ENCODE data around the gene SVOP.
A peak's percentile ranks its signal among the peaks of the same experiment; 100 is the strongest.
"Not testable (repeated sequence)": the region's sequence is repeated elsewhere in the genome, so short reads cannot be mapped to it uniquely, and the experiment has no call there.

The SVOP gene

DNA sequence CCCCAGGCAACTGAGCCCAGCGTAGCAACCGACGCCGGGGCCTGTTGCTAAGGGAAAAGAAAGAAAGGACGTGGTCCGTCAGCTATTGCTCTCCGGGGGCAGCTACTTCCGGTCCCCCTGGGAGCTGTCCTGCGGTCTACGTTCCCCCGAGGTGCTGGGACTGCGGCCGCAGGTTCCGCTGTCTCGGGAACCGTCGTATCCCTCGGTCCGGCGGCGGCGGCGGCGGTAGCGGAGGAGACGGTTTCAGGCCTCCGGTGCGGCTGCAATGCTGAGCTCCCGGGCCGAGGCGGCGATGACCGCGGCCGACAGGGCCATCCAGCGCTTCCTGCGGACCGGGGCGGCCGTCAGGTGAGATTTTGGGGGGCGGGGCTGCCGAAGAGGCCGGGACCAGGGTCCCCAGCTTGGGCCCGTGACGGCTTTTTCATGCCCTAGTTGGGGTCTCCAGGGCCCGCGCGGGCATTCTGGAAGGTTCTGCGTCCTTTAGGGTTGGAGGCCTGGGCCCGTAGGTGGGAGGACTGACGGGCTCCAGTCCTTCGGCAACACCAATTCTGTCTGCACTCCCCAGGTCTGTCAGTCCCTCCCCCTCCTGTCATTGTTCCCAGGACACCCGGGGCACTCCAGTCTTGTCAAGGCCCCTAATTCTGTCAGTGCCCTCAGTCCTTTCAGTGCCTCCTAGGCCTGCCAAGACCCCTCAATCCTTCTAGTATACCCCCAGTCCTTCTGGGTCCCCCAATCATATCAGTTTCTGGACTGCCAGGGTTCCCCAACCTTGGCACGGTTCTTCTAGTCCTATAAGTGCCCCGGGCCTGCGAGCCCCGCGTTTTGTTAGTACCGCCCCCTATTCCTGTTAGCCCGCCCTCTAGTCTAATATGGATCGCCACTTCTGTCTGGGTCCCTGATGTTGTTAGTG lies 31.8 kb upstream of the SVOP start, which contains the start of gene USP30:
USP30 (plus strand) TSS at position 163 of the 910 bp plus-strand sequence; CDS start at position 266, 103 bp downstream.
- Histone ChIP-seq H3K4me3 (ENCODE audit: low read depth in 1 of 2, low read length in 1 of 2) (peak within 1 kb of the TSS; percentile 78 to 80), H3K4me1 (ENCODE audit: control insufficient read depth in 1 of 2, insufficient read depth in 1 of 2, low read depth in 1 of 2, low read length in 1 of 2) (peaks cover 17 to 19% of the 10 kb centered on the region in 2 experiments), H3K9me3 (no peaks in the 10 kb centered on the region), H3K27ac (peak within 1 kb of the TSS; percentile 77), H3K27me3 (no peaks in the 10 kb centered on the region), H3K36me3 (peaks cover 2% of the 10 kb centered on the region)
- TF ChIP-seq, protein P1, sequence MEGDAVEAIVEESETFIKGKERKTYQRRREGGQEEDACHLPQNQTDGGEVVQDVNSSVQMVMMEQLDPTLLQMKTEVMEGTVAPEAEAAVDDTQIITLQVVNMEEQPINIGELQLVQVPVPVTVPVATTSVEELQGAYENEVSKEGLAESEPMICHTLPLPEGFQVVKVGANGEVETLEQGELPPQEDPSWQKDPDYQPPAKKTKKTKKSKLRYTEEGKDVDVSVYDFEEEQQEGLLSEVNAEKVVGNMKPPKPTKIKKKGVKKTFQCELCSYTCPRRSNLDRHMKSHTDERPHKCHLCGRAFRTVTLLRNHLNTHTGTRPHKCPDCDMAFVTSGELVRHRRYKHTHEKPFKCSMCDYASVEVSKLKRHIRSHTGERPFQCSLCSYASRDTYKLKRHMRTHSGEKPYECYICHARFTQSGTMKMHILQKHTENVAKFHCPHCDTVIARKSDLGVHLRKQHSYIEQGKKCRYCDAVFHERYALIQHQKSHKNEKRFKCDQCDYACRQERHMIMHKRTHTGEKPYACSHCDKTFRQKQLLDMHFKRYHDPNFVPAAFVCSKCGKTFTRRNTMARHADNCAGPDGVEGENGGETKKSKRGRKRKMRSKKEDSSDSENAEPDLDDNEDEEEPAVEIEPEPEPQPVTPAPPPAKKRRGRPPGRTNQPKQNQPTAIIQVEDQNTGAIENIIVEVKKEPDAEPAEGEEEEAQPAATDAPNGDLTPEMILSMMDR (IDR thresholded peaks at IDR 0.05): no peak

DNA sequence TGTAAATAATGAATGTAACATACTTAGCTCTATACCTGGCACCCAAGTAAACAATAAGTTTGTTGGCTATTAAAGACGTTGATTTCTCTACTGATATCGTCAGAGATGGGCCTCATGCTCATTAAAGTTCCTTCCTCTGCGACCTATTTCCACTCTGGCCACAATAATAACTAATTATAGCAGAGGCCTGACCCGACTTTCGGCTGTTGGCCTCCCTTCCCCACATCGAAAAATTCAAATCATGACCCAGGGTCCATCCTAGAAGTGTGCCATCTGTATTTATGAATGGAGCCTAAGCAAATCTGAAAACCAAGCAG lies 31.2 kb upstream of the SVOP start:
- TF ChIP-seq, protein P1 (IDR thresholded peaks at IDR 0.05): no peak
- Histone ChIP-seq H3K4me1 (ENCODE audit: control insufficient read depth in 1 of 2, insufficient read depth in 1 of 2, low read depth in 1 of 2, low read length in 1 of 2) (peaks cover 17 to 19% of the 10 kb centered on the region in 2 experiments), H3K36me3 (no peaks in the 10 kb centered on the region), H3K4me3 (ENCODE audit: low read depth in 1 of 2, low read length in 1 of 2) (peak overlapping the region; percentile 78 to 80), H3K9me3 (no peaks in the 10 kb centered on the region), H3K27ac (peak overlapping the region; percentile 77), H3K27me3 (no peaks in the 10 kb centered on the region)

DNA sequence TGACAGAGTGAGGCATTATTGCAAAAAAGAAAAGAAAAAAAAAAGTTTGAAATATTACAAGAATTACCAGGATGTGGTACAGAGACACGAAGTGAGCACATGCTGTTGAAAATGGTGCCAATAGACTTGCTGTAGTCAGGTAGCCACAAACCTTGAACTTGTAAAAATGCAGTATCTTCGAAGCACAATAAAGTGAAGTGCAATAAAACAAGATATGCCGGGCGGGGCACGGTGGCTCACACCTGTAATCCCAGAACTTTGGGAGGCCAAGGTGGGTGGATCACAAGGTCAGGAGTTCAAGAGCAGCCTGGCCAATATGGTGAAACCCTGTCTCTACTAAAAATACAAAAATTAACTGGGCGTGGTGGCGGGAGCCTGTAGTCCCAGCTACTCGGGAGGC lies 28.9 kb upstream of the SVOP start:
- H3K4me3 ChIP-seq (ENCODE audit: low read depth in 1 of 2, low read length in 1 of 2); H3K36me3 ChIP-seq: not testable (repeated sequence)
- H3K4me1 ChIP-seq (ENCODE audit: control insufficient read depth in 1 of 2, insufficient read depth in 1 of 2, low read depth in 1 of 2, low read length in 1 of 2): peaks cover 17 to 19% of the 10 kb centered on the region in 2 experiments

DNA sequence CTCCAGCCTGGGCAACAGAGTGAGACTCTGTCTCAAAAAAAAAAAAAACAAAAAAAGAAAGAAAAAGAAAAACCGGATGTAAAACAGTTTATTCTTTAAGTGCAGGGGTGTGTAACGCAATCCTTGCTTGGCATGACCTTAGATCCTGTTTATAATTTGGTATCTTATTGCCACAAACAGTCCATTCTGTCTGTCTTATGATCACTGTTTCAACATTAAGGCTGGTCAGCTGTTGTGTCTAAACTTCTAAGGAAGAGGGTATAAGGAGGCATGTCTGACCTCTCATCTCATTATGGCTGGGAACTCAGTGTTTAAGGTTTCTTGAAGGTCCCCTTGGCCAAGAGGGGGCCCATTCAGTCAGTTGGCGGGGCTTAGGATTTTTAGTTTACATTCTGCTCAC lies 27.8 kb upstream of the SVOP start:
- not testable (repeated sequence) for H3K9me3 ChIP-seq; H3K27me3 ChIP-seq; H3K4me3 ChIP-seq (ENCODE audit: low read depth in 1 of 2, low read length in 1 of 2); H3K27ac ChIP-seq; H3K36me3 ChIP-seq
- H3K4me1 ChIP-seq (ENCODE audit: control insufficient read depth in 1 of 2, insufficient read depth in 1 of 2, low read depth in 1 of 2, low read length in 1 of 2): peaks cover 14% of the 10 kb centered on the region in 2 experiments

More for the DNA sequence above, 28.9 kb upstream of the SVOP start:
- not testable (repeated sequence) for H3K9me3 ChIP-seq, H3K27me3 ChIP-seq, H3K27ac ChIP-seq

DNA sequence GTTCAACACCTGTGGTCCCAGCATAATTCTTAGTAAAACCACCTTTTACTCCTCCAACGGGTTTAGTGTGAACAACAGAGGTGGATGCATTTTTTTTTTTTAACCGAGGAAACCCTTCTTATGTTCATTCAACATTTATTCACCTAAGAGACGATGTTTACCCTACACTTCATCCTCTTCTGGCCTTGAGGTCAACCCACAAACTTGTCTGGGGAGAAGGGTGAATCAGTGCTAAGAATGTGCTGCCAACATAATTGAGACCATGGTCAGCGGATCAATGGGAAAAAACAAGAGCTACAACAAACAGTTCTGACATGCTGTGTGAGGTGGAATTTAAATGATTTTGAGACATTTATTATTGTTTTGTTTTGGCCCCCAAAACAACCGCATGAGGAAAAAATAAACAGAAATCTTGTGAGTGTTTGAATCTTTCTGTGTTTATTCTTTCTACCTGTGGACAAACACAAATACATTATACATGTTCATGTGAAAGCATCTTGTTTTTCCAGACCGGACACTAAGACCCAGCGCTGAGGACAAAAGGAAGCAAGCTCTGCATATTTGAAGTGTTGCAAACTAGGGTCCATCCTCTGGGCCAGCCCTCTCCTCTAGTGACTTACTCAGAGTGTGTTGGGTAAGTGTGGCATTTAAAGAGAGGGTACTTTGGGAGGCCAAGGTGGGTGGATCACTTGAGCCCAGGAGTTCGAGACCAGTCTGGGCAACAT lies 26.4 kb upstream of the SVOP start:
- no peaks in the 10 kb centered on the region for H3K36me3 ChIP-seq
- H3K4me3 ChIP-seq (ENCODE audit: low read depth in 1 of 2, low read length in 1 of 2): no peak overlapping the region
- no peaks in the 10 kb centered on the region for H3K27me3 ChIP-seq
- no peaks in the 10 kb centered on the region for H3K9me3 ChIP-seq
- TF ChIP-seq, protein P1 (IDR thresholded peaks at IDR 0.05): no peak
- peaks cover 3 to 6% of the 10 kb centered on the region in 2 experiments for H3K4me1 ChIP-seq (ENCODE audit: control insufficient read depth in 1 of 2, insufficient read depth in 1 of 2, low read depth in 1 of 2, low read length in 1 of 2)
- H3K27ac ChIP-seq: no peak overlapping the region

DNA sequence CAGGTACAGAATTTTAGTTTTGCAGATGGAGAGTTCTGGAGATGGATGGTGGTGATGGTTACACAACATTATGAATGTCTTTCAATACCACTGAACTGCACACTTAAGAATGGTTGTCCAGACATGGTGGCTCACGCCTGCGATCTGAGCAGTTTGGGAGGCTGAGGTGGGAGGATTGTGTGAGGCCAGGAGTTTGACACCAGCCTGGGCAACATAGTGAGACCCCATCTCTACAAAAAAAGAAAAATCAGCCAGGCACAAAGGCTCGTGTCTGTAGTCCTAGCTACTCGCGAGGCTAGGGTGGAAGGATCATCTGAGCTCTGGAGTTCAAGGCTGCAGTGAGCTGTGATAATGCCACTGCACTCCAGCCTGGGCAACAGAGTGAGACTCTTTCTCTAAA lies 23.4 kb upstream of the SVOP start:
- Histone ChIP-seq H3K27me3 (no peaks in the 10 kb centered on the region), H3K27ac (no peak overlapping the region), H3K9me3 (no peaks in the 10 kb centered on the region), H3K4me1 (ENCODE audit: control insufficient read depth in 1 of 2, insufficient read depth in 1 of 2, low read depth in 1 of 2, low read length in 1 of 2) (no peaks in the 10 kb centered on the region), H3K36me3 (no peaks in the 10 kb centered on the region), H3K4me3 (ENCODE audit: low read depth in 1 of 2, low read length in 1 of 2) (no peak overlapping the region)
- TF ChIP-seq, protein P1 (IDR thresholded peaks at IDR 0.05): no peak
